Thyroid gland (tissue), 4 donors: ENCODE measurements around the gene GALNT9.

ENCODE experiments used
- POLR2A ChIP-seq, 2 donors: fragments of 450-650 bp; IDR thresholded peaks; one replicate each; pipeline ENCODE4 v1.6.1; 2017; ENCODE audit warnings: antibody characterized with exemption in 2 of 2, mild to moderate bottlenecking in 2 of 2, moderate library complexity in 1 of 2
- TF ChIP-seq, protein P1 (sequence below), 6 experiments: fragments of 200-600 bp in 3 of 6; fragments of 450-650 bp in 3 of 6; sonication (generic) in 3 of 6; IDR thresholded peaks; one replicate each; pipeline ENCODE4 v1.5.1; 2016 to 2019; ENCODE audit warnings: antibody characterized with exemption in 6 of 6, mild to moderate bottlenecking in 2 of 6, inconsistent platforms in 1 of 6, moderate library complexity in 1 of 6

DNA sequence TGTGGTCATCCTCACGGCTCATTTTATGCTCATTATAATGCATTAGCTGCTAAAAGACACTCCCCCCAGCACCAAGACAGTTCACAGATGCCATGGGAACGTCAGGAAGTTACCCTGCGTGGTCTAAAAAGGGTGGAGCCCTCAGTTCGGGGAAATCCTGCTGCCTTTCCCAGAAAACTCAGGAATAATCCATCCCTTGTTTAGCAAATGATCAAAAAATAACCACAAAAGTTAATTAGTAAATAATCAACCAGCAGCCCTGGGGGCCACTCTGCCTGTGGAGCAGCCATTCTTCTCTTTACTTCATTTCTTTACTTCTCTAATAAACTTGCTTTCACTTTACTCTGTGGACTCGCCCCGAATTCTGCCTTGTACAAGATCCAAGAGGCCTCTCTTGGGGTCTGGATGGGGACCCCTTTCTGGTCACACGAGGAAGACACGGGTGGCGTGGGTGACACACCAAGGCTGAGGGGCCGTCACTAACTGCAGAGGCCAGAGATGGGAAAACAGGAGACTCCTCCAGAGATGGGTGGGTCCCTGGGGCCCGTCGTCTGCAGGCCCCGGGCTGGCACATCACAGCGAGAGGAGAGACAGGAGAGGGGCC lies 119.7 kb downstream of the GALNT9 start:
- TF ChIP-seq, protein P1, sequence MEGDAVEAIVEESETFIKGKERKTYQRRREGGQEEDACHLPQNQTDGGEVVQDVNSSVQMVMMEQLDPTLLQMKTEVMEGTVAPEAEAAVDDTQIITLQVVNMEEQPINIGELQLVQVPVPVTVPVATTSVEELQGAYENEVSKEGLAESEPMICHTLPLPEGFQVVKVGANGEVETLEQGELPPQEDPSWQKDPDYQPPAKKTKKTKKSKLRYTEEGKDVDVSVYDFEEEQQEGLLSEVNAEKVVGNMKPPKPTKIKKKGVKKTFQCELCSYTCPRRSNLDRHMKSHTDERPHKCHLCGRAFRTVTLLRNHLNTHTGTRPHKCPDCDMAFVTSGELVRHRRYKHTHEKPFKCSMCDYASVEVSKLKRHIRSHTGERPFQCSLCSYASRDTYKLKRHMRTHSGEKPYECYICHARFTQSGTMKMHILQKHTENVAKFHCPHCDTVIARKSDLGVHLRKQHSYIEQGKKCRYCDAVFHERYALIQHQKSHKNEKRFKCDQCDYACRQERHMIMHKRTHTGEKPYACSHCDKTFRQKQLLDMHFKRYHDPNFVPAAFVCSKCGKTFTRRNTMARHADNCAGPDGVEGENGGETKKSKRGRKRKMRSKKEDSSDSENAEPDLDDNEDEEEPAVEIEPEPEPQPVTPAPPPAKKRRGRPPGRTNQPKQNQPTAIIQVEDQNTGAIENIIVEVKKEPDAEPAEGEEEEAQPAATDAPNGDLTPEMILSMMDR (IDR thresholded peaks at IDR 0.05): no peak
- no peak for TF ChIP-seq POLR2A (IDR thresholded peaks at IDR 0.05)
